Suprapubic skin (tissue), 4 donors: ENCODE results near the gene SLC9A2.

Experiments
- POLR2A ChIP-seq, 2 donors: fragments of 450-650 bp; IDR thresholded peaks; one replicate each; pipeline ENCODE4 v1.6.1; 2017; ENCODE audit warnings: antibody characterized with exemption in 2 of 2, mild to moderate bottlenecking in 2 of 2, moderate library complexity in 2 of 2
- POLR2AphosphoS5 ChIP-seq, 3 donors: sonication (generic); formaldehyde crosslinking; IDR thresholded peaks; one replicate each; pipeline ENCODE4 v1.6.1; 2017; ENCODE audit warnings: antibody characterized with exemption in 3 of 3
- TF ChIP-seq, protein P1 (sequence below), 2 donors: fragments of 200-600 bp in 1 of 2; fragments of 450-650 bp in 1 of 2; sonication (generic) in 1 of 2; IDR thresholded peaks; one replicate each; pipeline ENCODE4 v1.5.1; 2016 to 2019; ENCODE audit warnings: antibody characterized with exemption in 2 of 2, mild to moderate bottlenecking in 1 of 2, moderate library complexity in 1 of 2

DNA sequence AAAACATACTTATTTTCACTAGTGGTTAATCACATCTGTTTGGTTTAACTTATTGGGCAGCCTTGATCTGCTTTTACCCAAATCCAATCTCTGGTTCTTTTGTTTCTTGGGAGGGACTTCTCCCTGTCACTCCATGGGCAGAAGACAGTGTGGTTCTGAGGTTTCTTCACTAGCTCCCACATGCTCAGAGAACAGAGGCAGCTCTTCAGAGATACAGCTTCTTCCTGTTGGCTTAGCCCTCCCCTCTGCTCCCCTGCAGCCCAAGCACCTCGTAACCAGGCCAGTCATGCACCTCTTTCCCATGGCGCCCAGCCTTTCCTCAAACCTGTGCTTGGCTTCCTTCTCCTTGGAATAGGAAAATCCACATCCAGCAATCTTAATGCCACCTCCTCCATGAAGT, 32.8 kb downstream of the SLC9A2 start:
- TF ChIP-seq POLR2A (IDR thresholded peaks at IDR 0.05) (no peak), POLR2AphosphoS5 (IDR thresholded peaks at IDR 0.05) (no peak)
- TF ChIP-seq, protein P1, sequence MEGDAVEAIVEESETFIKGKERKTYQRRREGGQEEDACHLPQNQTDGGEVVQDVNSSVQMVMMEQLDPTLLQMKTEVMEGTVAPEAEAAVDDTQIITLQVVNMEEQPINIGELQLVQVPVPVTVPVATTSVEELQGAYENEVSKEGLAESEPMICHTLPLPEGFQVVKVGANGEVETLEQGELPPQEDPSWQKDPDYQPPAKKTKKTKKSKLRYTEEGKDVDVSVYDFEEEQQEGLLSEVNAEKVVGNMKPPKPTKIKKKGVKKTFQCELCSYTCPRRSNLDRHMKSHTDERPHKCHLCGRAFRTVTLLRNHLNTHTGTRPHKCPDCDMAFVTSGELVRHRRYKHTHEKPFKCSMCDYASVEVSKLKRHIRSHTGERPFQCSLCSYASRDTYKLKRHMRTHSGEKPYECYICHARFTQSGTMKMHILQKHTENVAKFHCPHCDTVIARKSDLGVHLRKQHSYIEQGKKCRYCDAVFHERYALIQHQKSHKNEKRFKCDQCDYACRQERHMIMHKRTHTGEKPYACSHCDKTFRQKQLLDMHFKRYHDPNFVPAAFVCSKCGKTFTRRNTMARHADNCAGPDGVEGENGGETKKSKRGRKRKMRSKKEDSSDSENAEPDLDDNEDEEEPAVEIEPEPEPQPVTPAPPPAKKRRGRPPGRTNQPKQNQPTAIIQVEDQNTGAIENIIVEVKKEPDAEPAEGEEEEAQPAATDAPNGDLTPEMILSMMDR (IDR thresholded peaks at IDR 0.05): no peak
